ENCODE measurements around the gene ERBB4. TPM values are rescaled to one million over a fixed set of nuclear protein-coding genes. Genes with fewer than 3 reads are reported as not detected.
A peak's percentile ranks its signal among the peaks of the same experiment; 100 is the strongest.
"Not testable (repeated sequence)": the region's sequence is repeated elsewhere in the genome, so short reads cannot be mapped to it uniquely, and the experiment has no call there.

Gene ERBB4
- total RNA-seq, 1 donor from 2014 or later, result 10.2 TPM

GRCh38 chr2:211611061-211611518 lies 927.5 kb downstream of the ERBB4 start:
- peaks cover 2% of the 10 kb centered on the region for H3K36me3 Mint-ChIP-seq (ENCODE audit: low read depth)
- H3K4me3 Mint-ChIP-seq, result no peak overlapping the region
- no peaks in the 10 kb centered on the region for H3K27me3 Mint-ChIP-seq (ENCODE audit: low read depth)
- TF ChIP-seq CTCF (conservative IDR thresholded peaks at IDR 0.05), result no peak
- DNase-seq (ENCODE audit: low read depth, low spot score), result no peak
- H3K27ac Mint-ChIP-seq (ENCODE audit: unreplicated experiment), result no peak overlapping the region
- H3K4me1 Mint-ChIP-seq, result peaks cover 4% of the 10 kb centered on the region
- H3K9me3 Mint-ChIP-seq, result peaks cover 5% of the 10 kb centered on the region

- H3K27ac Mint-ChIP-seq (ENCODE audit: unreplicated experiment), result no peak overlapping the region
- H3K27me3 Mint-ChIP-seq (ENCODE audit: low read depth), result no peaks in the 10 kb centered on the region
- no peak for TF ChIP-seq CTCF (conservative IDR thresholded peaks at IDR 0.05)
- peaks cover 2% of the 10 kb centered on the region for H3K36me3 Mint-ChIP-seq (ENCODE audit: low read depth)
- no peak for DNase-seq (ENCODE audit: low read depth, low spot score)
- no peaks in the 10 kb centered on the region for H3K4me1 Mint-ChIP-seq
- H3K4me3 Mint-ChIP-seq, result no peak overlapping the region
- peaks cover 5% of the 10 kb centered on the region for H3K9me3 Mint-ChIP-seq
These were observed 929.5 kb downstream of the ERBB4 start for GRCh38 chr2:211609127-211609526.

- Mint-ChIP-seq H3K27ac (ENCODE audit: unreplicated experiment) (peak overlapping the region; percentile 93), H3K4me3 (peak overlapping the region; percentile 29), H3K4me1 (peaks cover 28% of the 10 kb centered on the region), H3K9me3 (peaks cover 13% of the 10 kb centered on the region), H3K27me3 (ENCODE audit: low read depth) (no peaks in the 10 kb centered on the region), H3K36me3 (ENCODE audit: low read depth) (peaks cover 19% of the 10 kb centered on the region)
- no peak for DNase-seq (ENCODE audit: low read depth, low spot score)
- TF ChIP-seq CTCF (conservative IDR thresholded peaks at IDR 0.05), result no peak
These were observed 939.5 kb downstream of the ERBB4 start for GRCh38 chr2:211599146-211599545.

GRCh38 chr2:211598238-211598637 lies 940.4 kb downstream of the ERBB4 start:
- no peak overlapping the region for H3K4me3 Mint-ChIP-seq
- no peak overlapping the region for H3K27ac Mint-ChIP-seq (ENCODE audit: unreplicated experiment)
- peaks cover 28% of the 10 kb centered on the region for H3K4me1 Mint-ChIP-seq
- peaks cover 13% of the 10 kb centered on the region for H3K9me3 Mint-ChIP-seq
- no peaks in the 10 kb centered on the region for H3K27me3 Mint-ChIP-seq (ENCODE audit: low read depth)
- H3K36me3 Mint-ChIP-seq (ENCODE audit: low read depth), result peaks cover 19% of the 10 kb centered on the region
- no peak for DNase-seq (ENCODE audit: low read depth, low spot score)
- TF ChIP-seq CTCF (conservative IDR thresholded peaks at IDR 0.05), result no peak

- H3K27ac Mint-ChIP-seq (ENCODE audit: unreplicated experiment), result peak overlapping the region; percentile 60
- not testable (repeated sequence) for H3K4me3 Mint-ChIP-seq; H3K36me3 Mint-ChIP-seq (ENCODE audit: low read depth)
These were observed 946.6 kb downstream of the ERBB4 start for GRCh38 chr2:211592006-211592405.

GRCh38 chr2:211591426-211591825 lies 947.2 kb downstream of the ERBB4 start:
- no peak for TF ChIP-seq CTCF (conservative IDR thresholded peaks at IDR 0.05)
- Mint-ChIP-seq H3K4me3 (no peak overlapping the region), H3K9me3 (peaks cover 7% of the 10 kb centered on the region), H3K4me1 (no peaks in the 10 kb centered on the region), H3K36me3 (ENCODE audit: low read depth) (no peaks in the 10 kb centered on the region), H3K27ac (ENCODE audit: unreplicated experiment) (no peak overlapping the region), H3K27me3 (ENCODE audit: low read depth) (no peaks in the 10 kb centered on the region)
- no peak for DNase-seq (ENCODE audit: low read depth, low spot score)

More at GRCh38 chr2:211592006-211592405, 946.6 kb downstream of the ERBB4 start:
- DNase-seq (ENCODE audit: low read depth, low spot score); H3K9me3 Mint-ChIP-seq; H3K4me1 Mint-ChIP-seq; H3K27me3 Mint-ChIP-seq (ENCODE audit: low read depth): not testable (repeated sequence)
